GM18907 (cell line): ENCODE measurements around the gene PLCD1.
"Not testable (repeated sequence)": the region's sequence is repeated elsewhere in the genome, so short reads cannot be mapped to it uniquely, and the experiment has no call there.

Source experiments
- ATAC-seq: cut with Tn5 transposase; IDR thresholded peaks from one replicate; pipeline ENCODE4 v1.9.1; 2021; ENCODE audit warnings: mild to moderate bottlenecking, moderate library complexity; ENCODE audit not compliant: unreplicated experiment

The PLCD1 gene

DNA sequence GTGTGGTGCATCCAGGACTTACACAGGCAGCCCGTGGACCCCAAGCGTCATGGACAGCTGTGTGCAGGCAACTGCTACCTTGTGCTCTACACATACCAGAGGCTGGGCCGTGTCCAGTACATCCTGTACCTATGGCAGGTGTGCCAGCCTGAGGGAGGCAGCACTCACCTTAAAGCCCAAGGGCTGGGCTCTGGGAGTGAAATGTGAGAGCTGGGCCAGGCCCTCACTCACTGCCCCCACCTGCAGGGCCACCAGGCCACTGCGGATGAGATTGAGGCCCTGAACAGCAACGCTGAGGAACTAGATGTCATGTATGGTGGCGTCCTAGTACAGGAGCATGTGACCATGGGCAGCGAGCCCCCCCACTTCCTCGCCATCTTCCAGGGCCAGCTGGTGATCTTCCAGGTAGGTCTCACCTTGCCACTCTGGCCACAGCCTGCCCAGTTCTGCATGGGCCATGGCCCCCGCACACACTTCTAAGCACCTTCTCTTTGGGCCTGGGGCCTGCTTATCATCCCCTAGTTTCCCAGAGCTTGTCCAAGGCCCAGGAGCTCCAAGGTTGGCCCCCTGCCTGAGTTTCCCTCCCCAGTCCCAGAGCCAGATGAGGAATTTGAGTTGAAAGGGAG is 27.9 kb downstream of the PLCD1 start:
- no peak for ATAC-seq

DNA sequence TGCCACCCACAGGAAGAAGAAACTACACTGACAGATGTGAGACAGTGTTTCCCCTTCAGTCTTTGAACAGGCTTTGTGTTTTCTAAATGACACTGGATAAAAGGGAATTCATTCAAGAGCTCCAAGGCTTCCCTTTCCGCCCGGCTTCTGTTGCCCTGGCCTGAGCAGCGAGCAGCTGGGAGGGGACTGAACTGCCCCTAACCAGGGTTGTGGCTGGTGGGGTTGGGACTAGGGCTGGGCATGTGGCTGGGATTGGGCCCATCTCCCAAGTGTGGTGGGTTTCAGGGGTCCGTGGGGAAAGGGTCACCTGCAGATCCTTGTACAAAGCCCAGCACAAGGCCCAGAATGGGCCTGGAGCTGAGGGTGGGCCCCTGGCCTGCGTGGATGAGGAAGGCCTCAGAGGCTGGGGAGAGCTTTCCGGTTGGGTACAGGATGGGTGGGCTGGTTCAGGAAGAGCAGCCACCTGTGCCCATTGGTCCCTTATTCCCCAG is 28.4 kb downstream of the PLCD1 start:
- ATAC-seq: no peak

DNA sequence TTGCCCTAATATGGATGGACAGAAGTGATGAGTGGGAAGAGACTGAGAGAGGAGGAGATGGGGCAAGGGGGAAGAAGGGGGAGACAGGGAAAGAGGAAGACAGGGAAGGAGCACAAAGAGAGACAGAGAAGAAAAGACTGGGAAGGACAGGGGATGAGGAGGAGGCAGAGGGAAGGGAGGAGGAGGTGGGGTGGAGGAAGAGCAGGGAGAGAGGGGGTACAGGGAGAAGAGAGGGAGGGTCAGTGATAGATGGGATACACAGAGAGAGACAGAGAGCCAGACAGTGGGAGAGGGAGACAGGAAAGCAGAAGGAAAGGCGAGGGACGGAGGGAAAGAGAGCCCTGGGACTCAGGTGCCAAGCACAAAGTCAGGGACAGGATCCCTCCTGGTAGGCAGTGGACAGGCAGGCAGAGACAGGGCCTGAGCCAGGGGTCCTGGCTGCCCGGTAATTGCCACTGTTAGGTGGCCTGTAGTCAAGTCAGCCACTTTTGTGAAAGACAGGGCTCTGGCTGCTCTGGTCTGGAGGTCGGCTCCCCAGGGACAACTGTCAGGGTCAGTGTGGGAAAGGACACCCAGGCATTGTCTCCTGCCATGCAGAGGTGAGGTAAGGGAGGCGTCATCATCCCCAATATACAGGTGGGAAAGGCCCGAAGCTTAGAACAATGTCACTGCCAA is 29.1 kb downstream of the PLCD1 start:
- ATAC-seq: no peak

DNA sequence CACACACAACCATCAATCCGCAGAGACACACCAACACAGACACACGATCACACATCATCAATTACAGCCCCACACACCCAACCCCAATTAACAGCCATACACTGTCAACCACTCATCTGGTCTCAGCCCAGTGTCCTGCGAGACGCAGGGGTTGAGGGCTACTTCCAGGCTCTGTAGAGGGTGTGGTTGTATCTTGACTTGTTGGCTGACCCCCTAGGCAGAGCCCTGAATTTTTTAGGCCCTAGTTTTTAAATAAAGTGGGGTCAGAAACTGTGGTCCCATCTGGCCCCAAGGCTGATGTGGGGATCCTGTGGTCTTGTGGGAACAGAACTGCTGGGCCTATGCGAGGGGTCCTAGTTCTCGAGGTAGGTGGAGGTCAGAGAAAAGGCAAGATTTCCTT is 29.6 kb downstream of the PLCD1 start:
- ATAC-seq: no peak

DNA sequence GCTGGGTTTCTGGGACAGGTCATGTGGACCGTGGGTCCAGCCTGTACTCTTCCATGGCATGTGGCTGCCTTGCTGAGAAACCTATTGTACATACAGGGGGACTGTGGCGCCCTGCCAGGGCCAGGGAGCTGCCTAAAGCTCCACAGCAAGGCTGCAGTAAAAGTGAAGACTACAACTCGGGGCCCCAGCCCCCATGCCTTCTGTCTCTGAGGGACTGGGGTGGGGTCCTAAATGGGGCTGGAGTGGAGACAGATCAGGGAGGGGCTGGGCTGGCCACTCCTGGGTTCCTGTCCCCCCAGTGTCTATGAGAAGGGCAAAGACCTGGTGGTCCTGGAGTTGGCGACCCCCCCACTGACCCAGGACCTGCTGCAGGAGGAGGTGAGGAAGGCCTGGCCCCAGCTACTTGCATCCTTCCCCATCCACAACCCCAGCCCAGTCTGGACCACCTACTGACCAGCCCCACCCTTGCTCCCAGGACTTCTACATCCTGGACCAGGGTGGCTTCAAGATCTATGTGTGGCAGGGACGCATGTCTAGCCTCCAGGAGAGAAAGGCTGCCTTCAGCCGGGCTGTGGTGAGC is 31.6 kb downstream of the PLCD1 start:
- ATAC-seq: no peak

DNA sequence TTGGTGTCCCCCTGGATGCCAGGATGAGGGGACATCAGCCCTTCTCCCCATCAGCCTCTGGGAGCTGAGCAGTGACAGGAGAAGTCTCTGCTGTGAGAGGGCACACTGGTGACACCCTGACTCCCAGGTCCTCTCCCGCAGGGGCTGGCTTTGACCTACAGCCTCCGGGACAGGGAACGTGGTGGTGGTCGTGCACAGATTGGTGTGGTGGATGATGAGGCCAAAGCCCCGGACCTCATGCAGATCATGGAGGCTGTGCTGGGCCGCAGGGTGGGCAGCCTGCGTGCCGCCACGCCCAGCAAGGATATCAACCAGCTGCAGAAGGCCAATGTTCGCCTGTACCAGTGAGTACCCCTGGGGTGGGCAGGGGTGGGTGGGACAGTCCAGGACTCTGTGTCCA is 32.1 kb downstream of the PLCD1 start:
- ATAC-seq: no peak

DNA sequence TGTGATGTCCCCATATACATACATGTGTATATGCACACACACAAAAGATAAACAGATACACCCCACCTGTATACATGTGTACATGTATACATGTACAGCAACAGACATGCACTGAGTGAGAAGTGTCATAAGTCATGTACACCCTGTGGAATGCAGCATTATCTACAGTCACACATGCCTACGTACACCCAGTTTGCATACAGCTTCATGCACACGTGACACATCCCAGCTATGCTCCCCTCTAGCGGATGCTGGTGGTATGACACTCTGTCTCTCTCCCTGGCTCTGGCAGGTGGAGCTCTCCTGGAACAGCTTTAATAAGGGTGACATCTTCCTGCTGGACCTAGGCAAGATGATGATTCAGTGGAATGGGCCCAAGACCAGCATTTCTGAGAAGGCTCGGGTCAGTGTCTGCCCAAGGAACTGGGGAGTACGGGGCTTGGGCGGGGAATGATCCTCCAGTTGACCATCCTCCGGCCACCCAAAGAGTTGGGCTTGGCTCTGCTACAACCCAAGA is 32.6 kb downstream of the PLCD1 start:
- peak; percentile 57 for ATAC-seq

DNA sequence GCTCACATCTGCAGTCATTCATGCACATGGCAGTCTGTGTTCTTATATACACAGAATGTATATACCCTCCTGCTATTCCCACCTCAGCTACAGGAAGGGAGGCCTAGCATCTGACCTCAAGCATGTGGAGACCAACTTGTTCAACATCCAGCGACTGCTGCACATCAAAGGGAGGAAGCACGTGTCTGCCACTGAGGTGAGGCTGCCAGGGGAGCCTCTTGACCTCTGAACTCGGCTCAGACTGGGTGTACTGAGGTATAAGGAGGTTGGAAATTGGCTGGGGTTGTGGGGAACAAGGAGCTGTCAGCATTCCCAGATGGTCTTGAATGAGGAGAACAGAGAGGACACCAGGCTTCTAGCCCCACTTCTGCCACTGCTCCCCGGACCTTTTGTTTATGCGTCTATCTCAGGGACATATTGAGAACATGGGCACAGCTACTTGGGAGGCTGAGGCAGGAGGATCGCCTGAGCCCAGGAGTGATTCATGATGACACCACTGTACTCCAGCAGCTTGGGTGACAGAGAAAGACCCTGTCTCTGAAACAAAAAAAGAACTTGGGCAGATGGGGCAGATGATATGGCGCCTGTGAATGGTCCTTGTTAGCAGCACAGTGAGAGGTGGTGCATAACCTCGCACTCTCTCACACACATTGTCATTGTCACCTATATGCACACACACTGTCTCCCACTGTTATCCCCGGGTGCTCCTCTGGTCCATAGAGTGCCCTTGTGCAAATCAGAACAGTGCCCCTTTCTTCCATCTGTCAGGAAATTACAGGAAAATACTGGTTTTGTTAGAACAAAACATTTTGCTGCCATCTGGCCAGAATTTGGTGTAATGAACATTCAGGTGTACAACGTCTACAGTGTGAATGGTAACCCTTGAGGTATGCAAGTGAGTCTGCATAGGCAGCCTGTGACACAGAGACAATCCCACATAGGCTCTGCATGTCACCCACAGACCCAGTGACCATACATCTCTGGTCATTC is 33.5 kb downstream of the PLCD1 start:
- ATAC-seq: no peak

DNA sequence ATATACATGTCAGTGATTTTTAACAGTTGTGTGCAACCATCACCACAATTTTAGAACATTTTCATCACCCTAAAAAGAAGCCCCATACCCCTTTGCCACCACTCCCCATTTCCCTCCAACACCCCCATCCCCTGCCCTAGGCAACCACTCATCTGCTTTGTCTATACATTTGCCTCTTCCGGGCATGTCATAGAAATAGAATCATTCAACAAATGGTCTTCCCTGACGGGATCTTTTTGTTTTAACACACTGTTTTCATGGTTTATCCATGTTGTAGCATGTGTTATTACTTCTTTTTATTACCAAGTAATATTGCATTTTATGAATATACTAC is 34.8 kb downstream of the PLCD1 start:
- no peak for ATAC-seq

DNA sequence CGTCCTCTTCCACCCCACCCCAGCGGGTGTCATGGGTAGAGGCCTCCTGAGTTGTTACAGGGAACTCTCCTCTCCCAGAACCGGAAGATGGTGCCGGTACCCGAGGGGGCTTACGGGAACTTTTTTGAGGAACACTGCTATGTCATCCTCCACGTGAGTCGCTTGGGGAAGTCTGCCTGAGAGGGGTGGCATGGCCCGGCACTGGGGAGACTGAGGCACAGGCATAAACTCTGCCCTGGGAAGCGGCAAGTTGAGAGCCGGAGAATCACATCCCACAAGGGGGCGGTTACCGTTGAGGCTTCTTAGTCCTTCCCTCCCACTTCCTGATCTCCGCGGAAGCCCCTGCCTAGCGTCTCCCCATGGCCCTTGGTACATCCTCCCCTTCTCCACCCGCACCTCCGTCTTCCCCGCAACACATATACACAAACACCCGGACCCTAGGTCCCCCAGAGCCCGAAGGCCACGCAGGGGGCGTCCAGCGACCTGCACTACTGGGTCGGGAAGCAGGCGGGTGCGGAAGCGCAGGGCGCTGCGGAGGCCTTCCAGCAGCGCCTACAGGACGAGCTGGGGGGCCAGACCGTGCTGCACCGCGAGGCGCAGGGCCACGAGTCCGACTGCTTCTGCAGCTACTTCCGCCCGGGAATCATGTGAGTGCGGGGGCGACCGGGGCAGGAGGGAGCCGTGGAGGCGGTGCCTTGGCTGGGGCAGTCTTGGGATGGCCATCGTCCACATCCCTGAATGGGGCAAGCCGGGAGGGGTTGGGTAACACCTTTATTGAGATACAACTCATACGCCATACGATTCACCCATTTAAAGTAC is 35.4 kb downstream of the PLCD1 start:
- peak; percentile 62 for ATAC-seq

DNA sequence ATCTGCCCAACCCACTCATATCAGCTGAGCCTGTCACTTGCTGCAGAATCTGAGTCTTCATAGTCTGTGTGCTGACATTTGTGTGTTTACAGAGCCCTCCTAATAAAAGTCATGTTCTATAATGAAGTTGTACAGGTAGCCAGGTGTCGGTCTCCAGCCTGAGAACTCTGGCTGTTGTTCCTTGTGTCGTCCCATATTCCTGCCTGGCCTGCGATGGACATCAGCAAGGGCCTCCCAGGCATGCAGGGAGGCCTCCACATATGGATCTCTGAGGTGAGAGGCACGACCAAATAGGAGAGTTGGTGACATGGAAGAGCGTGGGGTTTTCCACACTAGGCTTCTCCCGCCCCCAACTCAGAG is 36.0 kb downstream of the PLCD1 start:
- ATAC-seq: no peak

DNA sequence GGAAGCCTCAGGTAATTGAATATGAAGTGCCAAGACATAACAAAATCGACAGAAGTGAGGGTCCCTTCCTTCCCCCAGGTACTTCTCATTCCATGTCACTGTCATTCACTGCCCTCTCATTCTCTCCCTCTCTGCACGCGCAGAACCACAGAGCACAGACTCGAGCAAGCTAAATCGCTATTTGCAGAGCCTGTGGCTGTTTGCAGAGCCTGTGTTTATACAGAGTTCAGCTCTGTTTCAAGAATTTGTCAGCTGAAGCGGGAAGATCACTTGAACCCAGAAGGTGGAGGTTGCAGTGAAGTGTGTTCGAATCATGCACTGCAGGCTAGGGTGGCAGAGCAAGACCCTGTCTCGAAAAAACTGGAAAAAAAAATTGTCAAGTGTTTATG is 36.4 kb downstream of the PLCD1 start:
- ATAC-seq: no peak

DNA sequence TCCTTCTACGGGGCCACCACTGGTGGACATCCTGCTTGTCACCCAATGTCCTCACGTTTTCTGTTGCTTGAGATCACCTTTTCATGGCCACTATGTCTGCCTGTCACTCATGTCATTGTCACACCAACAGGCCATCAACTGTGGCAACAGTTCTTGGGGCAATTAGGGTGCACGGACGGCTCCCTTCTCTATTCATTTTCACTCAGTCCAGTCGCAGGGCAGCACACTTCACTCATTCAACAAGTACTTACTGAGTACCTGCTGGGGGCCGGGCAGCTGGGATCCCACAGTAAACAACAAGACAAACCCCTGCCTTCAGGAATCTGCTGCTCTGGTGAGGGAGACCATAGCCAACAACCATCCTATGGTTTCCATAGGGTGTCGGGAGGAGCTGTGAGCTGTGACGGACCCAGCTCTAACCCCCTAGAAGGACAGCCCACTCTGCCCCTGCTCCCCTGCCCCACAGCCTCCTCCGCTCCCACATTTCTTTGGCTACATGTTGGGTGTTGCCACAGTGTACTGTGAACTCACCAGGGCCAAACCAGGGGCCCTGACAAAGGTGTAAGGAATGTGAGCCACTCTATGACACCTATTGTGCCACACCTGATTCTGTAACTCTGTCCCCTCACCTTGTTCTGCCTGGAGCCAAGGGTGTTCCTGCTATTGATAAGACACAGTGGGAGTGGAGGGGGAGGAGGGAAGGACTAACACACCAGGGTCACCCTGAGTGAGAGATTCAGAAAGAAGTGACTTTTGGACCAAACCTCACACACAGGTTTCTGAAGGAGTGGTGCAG is 37.0 kb downstream of the PLCD1 start:
- ATAC-seq: no peak

DNA sequence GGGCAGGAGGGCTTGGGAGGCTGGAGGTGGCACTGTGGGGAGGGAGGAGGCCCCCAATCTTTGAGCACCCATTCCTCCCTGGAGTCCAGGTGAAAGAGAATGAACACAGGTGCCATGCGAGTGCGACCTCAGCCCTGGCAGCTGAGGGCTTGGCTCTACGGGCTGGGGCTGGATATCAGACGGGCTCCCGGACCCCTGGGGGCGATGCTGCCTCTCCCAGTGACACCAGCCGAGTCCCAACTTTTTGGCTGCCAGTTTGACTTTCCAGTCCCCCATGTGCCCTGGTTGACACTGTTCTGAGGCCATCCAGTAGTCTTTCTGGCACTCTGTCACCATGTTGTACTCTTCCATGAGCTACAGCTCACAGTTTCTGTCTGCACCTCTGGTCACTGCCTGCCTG is 37.6 kb downstream of the PLCD1 start:
- no peak for ATAC-seq

DNA sequence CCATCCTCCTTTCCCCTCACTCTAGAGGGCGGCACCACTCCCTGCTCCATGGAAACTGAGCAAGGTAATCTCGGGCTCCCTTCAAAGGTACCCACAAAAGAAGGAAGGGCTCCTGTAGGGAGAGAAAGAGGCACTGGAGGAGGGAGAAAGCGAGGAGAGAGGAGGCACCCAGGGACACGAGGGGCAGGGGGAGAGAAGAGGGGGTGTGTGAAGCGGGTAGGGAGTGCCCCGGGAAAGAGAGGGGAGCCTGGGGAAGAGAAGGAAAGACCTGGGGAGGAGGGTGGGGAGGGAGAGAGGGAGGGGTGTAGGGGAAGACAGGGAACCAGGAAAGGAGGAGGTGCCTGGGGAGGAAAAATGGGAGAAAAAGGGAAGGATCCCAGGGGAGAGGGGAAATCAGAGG is 38.3 kb downstream of the PLCD1 start:
- no peak for ATAC-seq

DNA sequence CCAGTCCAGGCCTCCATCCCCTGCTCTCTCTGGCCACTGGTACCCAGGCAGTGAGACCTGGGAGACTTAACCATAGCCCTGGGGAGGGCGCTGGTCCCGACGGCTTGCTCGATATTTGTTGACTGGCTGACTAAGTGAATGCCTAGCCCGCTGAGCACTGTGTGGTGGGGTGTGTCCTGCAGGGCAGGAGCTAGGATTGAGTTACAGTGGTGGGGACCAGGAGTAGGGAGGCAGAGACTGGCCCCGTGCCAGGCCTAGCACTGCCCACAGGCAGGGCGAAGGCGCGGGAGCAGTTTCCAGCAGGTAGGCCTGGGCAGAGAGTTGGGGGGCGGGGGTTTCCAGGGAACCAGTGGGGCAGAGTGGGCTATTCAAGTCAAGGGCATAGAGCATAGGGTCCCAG is 38.9 kb downstream of the PLCD1 start, which contains the start of gene VILL:
VILL (plus strand) TSS at position 260 of the 400 bp plus-strand sequence. CDS start 2,887 bp downstream, outside the sequence.
- no peak for ATAC-seq

DNA sequence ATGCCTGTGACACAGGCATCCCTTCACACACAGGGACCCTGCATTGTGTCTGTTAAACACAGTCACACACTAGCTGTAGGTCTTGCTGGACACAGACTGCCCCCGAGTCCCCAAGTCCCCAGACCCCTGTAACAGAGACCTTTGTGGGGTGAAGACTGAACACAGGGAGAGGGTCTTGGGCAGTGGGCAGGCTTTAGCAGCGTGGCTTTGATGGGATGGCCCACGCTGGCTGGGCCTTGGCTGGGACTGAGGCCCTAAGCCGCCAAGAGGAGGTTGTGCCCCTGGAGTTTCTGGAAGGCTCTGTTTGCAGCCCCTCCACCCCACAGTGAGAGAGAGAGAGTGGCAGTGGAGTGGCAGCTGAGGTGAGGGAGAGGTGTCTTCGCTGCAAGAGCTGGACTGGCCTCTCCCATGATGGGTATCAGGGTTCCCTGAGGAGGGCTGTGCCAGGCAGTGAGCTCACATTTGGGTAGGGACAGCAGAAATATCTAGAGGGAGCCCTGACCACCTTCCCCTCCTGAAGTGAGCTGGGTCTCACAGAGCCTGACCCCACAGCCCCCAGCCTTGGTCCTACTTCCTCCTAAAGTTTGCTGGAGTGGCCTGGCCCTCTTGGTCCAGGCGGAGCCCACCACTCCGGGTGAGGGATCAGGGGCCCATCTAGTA is 39.5 kb downstream of the PLCD1 start:
- ATAC-seq: no peak

DNA sequence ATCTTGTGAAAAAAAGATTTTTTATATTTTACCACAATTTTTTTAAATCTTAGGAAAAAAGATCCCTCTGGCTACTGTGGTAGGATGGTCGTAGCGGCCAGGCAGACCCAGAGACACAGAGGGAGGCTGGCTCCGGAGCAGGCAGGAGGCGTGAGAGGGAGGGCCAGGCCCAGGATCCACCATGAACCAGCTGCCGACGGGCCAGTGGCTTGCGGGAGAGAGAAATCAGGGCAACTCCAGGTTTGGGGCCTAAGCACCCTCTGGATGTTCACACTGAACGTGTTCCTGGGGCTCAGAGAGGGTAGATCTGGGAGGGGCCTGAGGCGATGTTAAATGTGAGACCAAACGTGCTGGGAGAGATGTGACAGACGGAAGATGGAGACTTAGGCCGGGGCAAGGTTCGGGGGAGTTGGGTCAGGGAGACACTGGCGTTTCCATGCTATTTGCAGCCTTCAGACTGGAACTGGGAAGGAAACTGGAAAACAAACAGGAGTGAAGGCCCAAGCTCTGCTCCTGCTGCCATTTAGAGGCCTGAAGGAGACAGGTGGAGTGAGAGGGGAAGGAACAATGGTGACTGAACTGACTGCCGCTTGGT is 40.4 kb downstream of the PLCD1 start:
- ATAC-seq: no peak

DNA sequence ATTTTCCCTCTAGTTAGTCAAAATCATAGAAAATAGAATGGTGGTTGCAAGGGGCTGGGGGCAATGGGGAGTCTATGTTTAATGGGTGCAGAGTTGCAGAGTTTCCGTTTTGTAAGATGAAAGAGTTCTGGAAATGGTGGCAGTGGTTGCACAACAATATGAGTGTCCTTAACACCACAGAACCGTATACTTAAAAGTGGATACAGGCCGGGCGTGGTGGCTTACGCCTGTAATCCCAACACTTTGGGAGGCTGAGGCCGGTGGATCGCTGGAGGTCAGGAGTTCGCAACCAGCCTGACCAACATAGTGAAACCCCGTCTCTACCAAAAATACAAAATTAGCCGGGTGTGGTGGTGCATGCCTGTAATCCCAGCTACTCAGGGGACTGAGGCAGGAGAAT is 41.1 kb downstream of the PLCD1 start:
- not testable (repeated sequence) for ATAC-seq
